Left kidney (tissue), 2 donors: ENCODE data around the gene DGCR2. TPM values are rescaled to one million over a fixed set of nuclear protein-coding genes. Genes with fewer than 3 reads are reported as not detected.

Source experiments
- DNase-seq: peaks from one replicate; pipeline ENCODE4 v3.0.0-alpha.2; 2013
- polyA plus RNA-seq: library from polyadenylated mRNA; unstranded; fragments of 120-200 nt; gene quantifications from one replicate; pipeline ENCODE4 v1.2.1, GENCODE V29; 2013; ENCODE audit not compliant: insufficient read length

Gene DGCR2
- polyA plus RNA-seq, 1 donor: 71.5 TPM

- no peak for DNase-seq
Observed at GRCh38 chr22:19110646-19111045, 11.6 kb downstream of the DGCR2 start.

- no peak for DNase-seq
Observed at GRCh38 chr22:19110064-19110458, 12.2 kb downstream of the DGCR2 start.

GRCh38 chr22:19109198-19110063, 12.8 kb downstream of the DGCR2 start:
- DNase-seq: no peak

GRCh38 chr22:19108807-19109197, 13.4 kb downstream of the DGCR2 start:
- no peak for DNase-seq

GRCh38 chr22:19107730-19108074, 14.5 kb downstream of the DGCR2 start:
- DNase-seq: no peak

- no peak for DNase-seq
Observed at GRCh38 chr22:19106886-19107729, 15.1 kb downstream of the DGCR2 start.

- DNase-seq: no peak
Observed at GRCh38 chr22:19105867-19106802, 16.1 kb downstream of the DGCR2 start.

GRCh38 chr22:19105456-19105855, 16.8 kb downstream of the DGCR2 start:
- no peak for DNase-seq

- DNase-seq: no peak
Observed at GRCh38 chr22:19103880-19104821, 18.1 kb downstream of the DGCR2 start.

GRCh38 chr22:19098157-19098556, 24.1 kb downstream of the DGCR2 start:
- no peak for DNase-seq

GRCh38 chr22:19097518-19097917, 24.7 kb downstream of the DGCR2 start:
- no peak for DNase-seq

- no peak for DNase-seq
Observed at GRCh38 chr22:19096555-19096954, 25.7 kb downstream of the DGCR2 start.

- DNase-seq: no peak
Observed at GRCh38 chr22:19094393-19094997, 27.7 kb downstream of the DGCR2 start.

- DNase-seq: no peak
Observed at GRCh38 chr22:19092725-19093124, 29.5 kb downstream of the DGCR2 start.

GRCh38 chr22:19090586-19091127, 31.6 kb downstream of the DGCR2 start:
- no peak for DNase-seq

- no peak for DNase-seq
Observed at GRCh38 chr22:19090183-19090582, 32.0 kb downstream of the DGCR2 start.

- no peak for DNase-seq
Observed at GRCh38 chr22:19088866-19089595, 33.2 kb downstream of the DGCR2 start.

GRCh38 chr22:19086896-19087295, 35.3 kb downstream of the DGCR2 start:
- no peak for DNase-seq

- no peak for DNase-seq
Observed at GRCh38 chr22:19086417-19086816, 35.8 kb downstream of the DGCR2 start.
